ENCODE results near the gene LTBP4.

- TF ChIP-seq CTCF (IDR thresholded peaks at IDR 0.05) = no peak
- no peak for TF ChIP-seq POLR2A (IDR thresholded peaks at IDR 0.05)
These were observed 12.9 kb upstream of the LTBP4 start for GRCh38 chr19:40588110-40588854.

Data from gastroesophageal sphincter (tissue), 3 donors.